ENCODE data around the gene CHKA. TPM values are rescaled to one million over a fixed set of nuclear protein-coding genes. Genes with fewer than 3 reads are reported as not detected.

The CHKA gene
- polyA plus RNA-seq, 1 donor (not counting 4 experiments of a cell fraction or from before 2014, with no cell fraction given) = 7.1 TPM

GRCh38 chr11:68010090-68011041, 110.8 kb downstream of the CHKA start, which contains the start of gene ALDH3B1:
Gene ALDH3B1, plus strand, starts transcription at chr11:68010327. Its CDS starts 4,971 bp downstream, at chr11:68015298.
- H3K4me3 ChIP-seq (ENCODE audit: control insufficient read depth in 2 of 3, extremely low read depth in 1 of 3, insufficient read depth in 2 of 3, low read depth in 1 of 3, low read length in 3 of 3) = no peak within 1 kb of the TSS
- no peak within 1 kb of the TSS for H3K4me2 ChIP-seq (ENCODE audit: control insufficient read depth, extremely low read depth, insufficient read depth, low read depth, low read length)
- H2AFZ ChIP-seq (ENCODE audit: control insufficient read depth, low read length) = peak within 1 kb of the TSS; percentile 12
- dilution Hi-C loops (cut with MboI; ENCODE audit: extremely low pct_ligation_motif_present, low sequenced_read_pairs) = no loop called here
- peaks cover 42% of the 10 kb centered on the region for H3K4me1 ChIP-seq (ENCODE audit: control insufficient read depth, extremely low read depth, insufficient read depth, low read length)
- DNase-seq (ENCODE audit: low read depth, low spot score) (no peak), FAIRE-seq (no peak)
- no peaks in the 10 kb centered on the region for H3K9me3 ChIP-seq (ENCODE audit: control insufficient read depth, low read depth, low read length)
- no peak within 1 kb of the TSS for H3K27ac ChIP-seq (ENCODE audit: control insufficient read depth, insufficient read depth, low read length)
- no peaks in the 10 kb centered on the region for H4K20me1 ChIP-seq (ENCODE audit: control insufficient read depth, extremely low read depth, insufficient read depth, low read length)
- H3K9ac ChIP-seq (ENCODE audit: control insufficient read depth, extremely low read depth, insufficient read depth, low read length) = peak within 1 kb of the TSS; percentile 9
- no peaks in the 10 kb centered on the region for H3K79me2 ChIP-seq (ENCODE audit: control insufficient read depth, insufficient read depth, low read length)
- TF ChIP-seq EZH2 (IDR thresholded peaks at IDR 0.05; ENCODE audit: low read length) (no peak), CTCF (optimal IDR thresholded peaks at IDR 0.05 in 1 of 3, IDR thresholded peaks at IDR 0.05 in 1 of 3, conservative IDR thresholded peaks at IDR 0.05 in 1 of 3; ENCODE audit: extremely low read depth in 1 of 3, insufficient read depth in 2 of 3, low read length in 3 of 3) (no peak)
- H3K36me3 ChIP-seq (ENCODE audit: control insufficient read depth in 2 of 2, extremely low read depth in 1 of 2, insufficient read depth in 2 of 2, low read length in 2 of 2) = no peaks in the 10 kb centered on the region
- no peaks in the 10 kb centered on the region for H3K9me1 ChIP-seq (ENCODE audit: control insufficient read depth, extremely low read depth, insufficient read depth, low read length)
- no peaks in the 10 kb centered on the region for H3K27me3 ChIP-seq (ENCODE audit: control insufficient read depth, extremely low read depth, insufficient read depth, low read length)

- no peak overlapping the region for H3K4me2 ChIP-seq (ENCODE audit: control insufficient read depth, extremely low read depth, insufficient read depth, low read depth, low read length)
- no peaks in the 10 kb centered on the region for H4K20me1 ChIP-seq (ENCODE audit: control insufficient read depth, extremely low read depth, insufficient read depth, low read length)
- TF ChIP-seq CTCF (optimal IDR thresholded peaks at IDR 0.05 in 1 of 3, IDR thresholded peaks at IDR 0.05 in 1 of 3, conservative IDR thresholded peaks at IDR 0.05 in 1 of 3; ENCODE audit: extremely low read depth in 1 of 3, insufficient read depth in 2 of 3, low read length in 3 of 3) (peak in 1 of 3 experiments; percentile 35), EZH2 (IDR thresholded peaks at IDR 0.05; ENCODE audit: low read length) (no peak)
- FAIRE-seq (no peak), DNase-seq (ENCODE audit: low read depth, low spot score) (no peak)
- H2AFZ ChIP-seq (ENCODE audit: control insufficient read depth, low read length) = peak overlapping the region; percentile 12
- H3K4me3 ChIP-seq (ENCODE audit: control insufficient read depth in 2 of 3, extremely low read depth in 1 of 3, insufficient read depth in 2 of 3, low read depth in 1 of 3, low read length in 3 of 3) = no peak overlapping the region
- H3K9ac ChIP-seq (ENCODE audit: control insufficient read depth, extremely low read depth, insufficient read depth, low read length) = peak overlapping the region; percentile 9
- H3K79me2 ChIP-seq (ENCODE audit: control insufficient read depth, insufficient read depth, low read length) = no peaks in the 10 kb centered on the region
- dilution Hi-C loops (cut with MboI; ENCODE audit: extremely low pct_ligation_motif_present, low sequenced_read_pairs) = no loop called here
- no peaks in the 10 kb centered on the region for H3K27me3 ChIP-seq (ENCODE audit: control insufficient read depth, extremely low read depth, insufficient read depth, low read length)
- H3K4me1 ChIP-seq (ENCODE audit: control insufficient read depth, extremely low read depth, insufficient read depth, low read length) = peaks cover 36% of the 10 kb centered on the region
- H3K9me3 ChIP-seq (ENCODE audit: control insufficient read depth, low read depth, low read length) = no peaks in the 10 kb centered on the region
- no peaks in the 10 kb centered on the region for H3K36me3 ChIP-seq (ENCODE audit: control insufficient read depth in 2 of 2, extremely low read depth in 1 of 2, insufficient read depth in 2 of 2, low read length in 2 of 2)
- no peaks in the 10 kb centered on the region for H3K9me1 ChIP-seq (ENCODE audit: control insufficient read depth, extremely low read depth, insufficient read depth, low read length)
- H3K27ac ChIP-seq (ENCODE audit: control insufficient read depth, insufficient read depth, low read length) = no peak overlapping the region
Measured at GRCh38 chr11:68009391-68010089, 111.6 kb downstream of the CHKA start.
